Measurements from ENCODE around the gene TLDC2.

GRCh38 chr20:36920334-36920730 lies 44.4 kb downstream of the TLDC2 start:
- TF ChIP-seq EZH2 (IDR thresholded peaks at IDR 0.05; ENCODE audit: insufficient read depth, poor library complexity, severe bottlenecking) (no peak), EZH2phosphoT487 (IDR thresholded peaks at IDR 0.05; ENCODE audit: insufficient read depth, low read depth) (no peak)

Data from GM23248 (cell line).